Breast epithelium (tissue), 4 donors: ENCODE results near the gene B2M. TPM values are rescaled to one million over a fixed set of nuclear protein-coding genes. Genes with fewer than 3 reads are reported as not detected.

Source experiments
- DNase-seq, 2 donors: peaks; one replicate each; pipeline ENCODE4 v3.0.0-alpha.2; 2019; ENCODE audit warnings: low spot score in 2 of 2
- H3K27ac ChIP-seq, 2 donors: fragments of 200-600 bp; sonication (generic) in 1 of 2; one replicate each; pipeline ENCODE4 v1.5.1; 2016 to 2019; ENCODE audit warnings: mild to moderate bottlenecking in 1 of 2
- H3K27me3 ChIP-seq, 2 donors: fragments of 200-600 bp; sonication (generic) in 1 of 2; one replicate each; pipeline versions ENCODE4 v1.5.1 to v1.6.0; 2017 to 2019; ENCODE audit warnings: control low read depth in 1 of 2, mild to moderate bottlenecking in 1 of 2
- H3K36me3 ChIP-seq: fragments of 200-600 bp; one replicate; pipeline ENCODE4 v1.5.1; 2019
- H3K4me1 ChIP-seq, 2 donors: fragments of 200-600 bp; sonication (generic); one replicate each; pipeline ENCODE4 v1.5.1; 2016 to 2019; ENCODE audit warnings: control low read depth in 1 of 2
- H3K4me3 ChIP-seq, 3 donors: fragments of 200-600 bp; sonication (generic); 1 replicate in 2 of 3; 2 replicates in 1 of 3; pipeline ENCODE4 v1.5.1; 2016 to 2019; ENCODE audit warnings: mild to moderate bottlenecking in 3 of 3, moderate library complexity in 2 of 3
- H3K9me3 ChIP-seq, 2 donors: fragments of 200-600 bp; sonication (generic) in 1 of 2; one replicate each; pipeline ENCODE4 v1.5.1; 2016 to 2019; ENCODE audit warnings: control low read depth in 1 of 2
- POLR2A ChIP-seq: fragments of 450-650 bp; IDR thresholded peaks from one replicate; pipeline ENCODE4 v1.6.1; 2016; ENCODE audit warnings: antibody characterized with exemption, mild to moderate bottlenecking, moderate library complexity
- POLR2AphosphoS5 ChIP-seq, 3 donors: sonication (generic); formaldehyde crosslinking; IDR thresholded peaks; one replicate each; pipeline ENCODE4 v1.6.1; 2017; ENCODE audit warnings: antibody characterized with exemption in 3 of 3
- intact Hi-C: fragments of 100-400 bp; cut with DNase I; formaldehyde crosslinking; loops from one replicate; pipeline ENCODE4 v1.15.1; 2023; ENCODE audit warnings: low total_unique reads
- total RNA-seq, 3 donors: library from RNA; depleted of rRNA; stranded (reverse); fragments of >200 nt; gene quantifications; one replicate each; pipeline ENCODE4 v1.1.0, GENCODE V29; 2016
- TF ChIP-seq, protein P1 (sequence below), 3 donors: fragments of 450-650 bp; IDR thresholded peaks; one replicate each; pipeline ENCODE4 v1.5.1; 2016 to 2017; ENCODE audit warnings: antibody characterized with exemption in 3 of 3, mild to moderate bottlenecking in 3 of 3, moderate library complexity in 3 of 3

The B2M gene
- total RNA-seq, 3 donors from 2014 or later: 2,658 to 3,703 (median 3,086) TPM

GRCh38 chr15:44765036-44765435 is 53.7 kb downstream of the B2M start:
- Histone ChIP-seq H3K4me1 (no peaks in the 10 kb centered on the region), H3K27me3 (no peaks in the 10 kb centered on the region), H3K9me3 (no peaks in the 10 kb centered on the region), H3K4me3 (no peak overlapping the region), H3K36me3 (no peaks in the 10 kb centered on the region), H3K27ac (no peak overlapping the region)
- no peak for TF ChIP-seq POLR2A
- TF ChIP-seq, protein P1, sequence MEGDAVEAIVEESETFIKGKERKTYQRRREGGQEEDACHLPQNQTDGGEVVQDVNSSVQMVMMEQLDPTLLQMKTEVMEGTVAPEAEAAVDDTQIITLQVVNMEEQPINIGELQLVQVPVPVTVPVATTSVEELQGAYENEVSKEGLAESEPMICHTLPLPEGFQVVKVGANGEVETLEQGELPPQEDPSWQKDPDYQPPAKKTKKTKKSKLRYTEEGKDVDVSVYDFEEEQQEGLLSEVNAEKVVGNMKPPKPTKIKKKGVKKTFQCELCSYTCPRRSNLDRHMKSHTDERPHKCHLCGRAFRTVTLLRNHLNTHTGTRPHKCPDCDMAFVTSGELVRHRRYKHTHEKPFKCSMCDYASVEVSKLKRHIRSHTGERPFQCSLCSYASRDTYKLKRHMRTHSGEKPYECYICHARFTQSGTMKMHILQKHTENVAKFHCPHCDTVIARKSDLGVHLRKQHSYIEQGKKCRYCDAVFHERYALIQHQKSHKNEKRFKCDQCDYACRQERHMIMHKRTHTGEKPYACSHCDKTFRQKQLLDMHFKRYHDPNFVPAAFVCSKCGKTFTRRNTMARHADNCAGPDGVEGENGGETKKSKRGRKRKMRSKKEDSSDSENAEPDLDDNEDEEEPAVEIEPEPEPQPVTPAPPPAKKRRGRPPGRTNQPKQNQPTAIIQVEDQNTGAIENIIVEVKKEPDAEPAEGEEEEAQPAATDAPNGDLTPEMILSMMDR (IDR thresholded peaks at IDR 0.05): no peak
- TF ChIP-seq POLR2AphosphoS5 (IDR thresholded peaks at IDR 0.05): no peak
- no peak for DNase-seq
- intact Hi-C loops: no loop called here

Other genes with a start within 250 kb of the B2M start
- 10 to 100 TPM; 46.6 to 82.0 (median 68.2) TPM for gene EIF3J, start 174.4 kb upstream of the B2M start, total RNA-seq
- 100 to 1,000 TPM in 2 of 3 donors, 10 to 100 TPM in 1; 82.4 to 117 (median 103) TPM for gene SPG11, start 47.9 kb upstream of the B2M start, total RNA-seq
- 1 to 10 TPM; 1.6 to 2.6 (median 2.2) TPM for gene PATL2, start 194 bp upstream of the B2M start, total RNA-seq
- 10 to 100 TPM in 2 of 3 donors, 1 to 10 TPM in 1; 9.8 to 15.5 (median 13.5) TPM for gene TRIM69, start 25.0 kb downstream of the B2M start, total RNA-seq
- not detected for gene TERB2, start 245.2 kb downstream of the B2M start, total RNA-seq